K562 (cell line): ENCODE data around the gene CPNE2. TPM values are rescaled to one million over a fixed set of nuclear protein-coding genes. Genes with fewer than 3 reads are reported as not detected.
"Not testable (repeated sequence)": the region's sequence is repeated elsewhere in the genome, so short reads cannot be mapped to it uniquely, and the experiment has no call there.

Source experiments
- GTF2E2 ChIP-seq: fragments of 200-800 bp; sonication (Bioruptor generic); IDR thresholded peaks from 2 replicates; pipeline ENCODE4 v1.6.1; 2016; ENCODE audit warnings: missing genetic modification characterization, missing compliant biosample characterization
- HDAC8 ChIP-seq: fragments of 450-650 bp; IDR thresholded peaks from 2 replicates; pipeline ENCODE4 v1.6.1; 2016; ENCODE audit warnings: mild to moderate bottlenecking, missing genetic modification characterization, moderate library complexity, missing compliant biosample characterization
- PTRF ChIP-seq: fragments of 450-650 bp; IDR thresholded peaks from 2 replicates; pipeline ENCODE4 v1.6.1; 2016; ENCODE audit warnings: mild to moderate bottlenecking, missing genetic modification characterization, missing compliant biosample characterization
- TEAD2 ChIP-seq: fragments of 450-650 bp; IDR thresholded peaks from 2 replicates; pipeline ENCODE4 v1.6.1; 2016; ENCODE audit warnings: missing genetic modification characterization, control low read depth, missing compliant biosample characterization
- ZNF354B ChIP-seq: fragments of 250-450 bp; sonication (Bioruptor Pico); IDR thresholded peaks from 2 replicates; pipeline ENCODE4 v1.4.0; 2020
- ZNF41 ChIP-seq: fragments of 250-450 bp; sonication (Bioruptor Pico); conservative IDR thresholded peaks from 2 replicates; pipeline ENCODE4 v1.4.0; 2020; ENCODE audit warnings: mild to moderate bottlenecking
- ZNF668 ChIP-seq: fragments of 250-450 bp; sonication (Bioruptor Pico); IDR thresholded peaks from 2 replicates; pipeline ENCODE4 v1.8.0; 2022; ENCODE audit warnings: mild to moderate bottlenecking, inconsistent platforms
- polyA plus RNA-seq, 8 experiments: library from polyadenylated mRNA; depleted of rRNA in 4 of 8; stranded (reverse) in 5 of 8; unstranded in 3 of 8; fragments of >200 nt; fragmentation: Nextera tagmentation in 2 of 8; fragmentation: Illumina TruSeq in 1 of 8; extraction: Ambion mirVana in 2 of 8; extraction: Trizol in 1 of 8; gene quantifications; 2 replicates each; pipeline versions ENCODE4 v1.2.1 to v1.2.3, GENCODE V29; 2011 to 2014; ENCODE audit warnings: inconsistent platforms in 1 of 8, missing spikeins in 1 of 8
- total RNA-seq, 7 experiments: library from RNA; depleted of rRNA in 6 of 7; stranded (reverse); fragments of >200 nt in 6 of 7; fragmentation: Illumina TruSeq in 2 of 7; extraction: Trizol in 2 of 7; gene quantifications; 2 replicates each; pipeline versions ENCODE4 v1.2.1 to v1.2.3, GENCODE V29; 2011 to 2021; ENCODE audit warnings: low replicate concordance in 1 of 7
- TF ChIP-seq, protein P1 (sequence below), 2 experiments: fragments of 200-800 bp in 1 of 2; sonication (Bioruptor generic) in 1 of 2; sonication (generic) in 1 of 2; formaldehyde crosslinking in 1 of 2; IDR thresholded peaks in 1 of 2; conservative IDR thresholded peaks in 1 of 2; 2 replicates each; pipeline versions ENCODE4 v1.5.0 to v1.6.1; 2016 to 2020; ENCODE audit warnings: missing compliant biosample characterization in 1 of 2, missing genetic modification characterization in 1 of 2, missing genetic modification reagents in 1 of 2
- TF ChIP-seq, protein P2 (sequence below): fragments of 250-450 bp; sonication (Bioruptor Pico); IDR thresholded peaks from 2 replicates; pipeline ENCODE4 v1.4.0; 2020; ENCODE audit warnings: mild to moderate bottlenecking, moderate library complexity
- TF ChIP-seq, protein P3 (sequence below): fragments of 250-450 bp; sonication (Bioruptor Pico); IDR thresholded peaks from 2 replicates; pipeline ENCODE4 v1.4.0; 2020; ENCODE audit warnings: mild to moderate bottlenecking, moderate library complexity, borderline replicate concordance
- TF ChIP-seq, protein P4 (sequence below), 2 experiments: IDR thresholded peaks in 1 of 2; conservative IDR thresholded peaks in 1 of 2; 2 replicates each; pipeline ENCODE4 v1.6.1; 2016; ENCODE audit warnings: low read depth in 2 of 2, mild to moderate bottlenecking in 1 of 2, missing compliant biosample characterization in 1 of 2, missing genetic modification characterization in 1 of 2, moderate library complexity in 1 of 2
- TF ChIP-seq, protein P5 (sequence below): fragments of 250-450 bp; sonication (Bioruptor Pico); IDR thresholded peaks from 2 replicates; pipeline ENCODE4 v1.4.0; 2020

The CPNE2 gene
- total and polyA plus RNA-seq, 9 of the 15 experiments (the other 6 are each of a cell fraction or from before 2014, with no cell fraction given), result 3.0 to 13.9 (median 8.6) TPM

DNA sequence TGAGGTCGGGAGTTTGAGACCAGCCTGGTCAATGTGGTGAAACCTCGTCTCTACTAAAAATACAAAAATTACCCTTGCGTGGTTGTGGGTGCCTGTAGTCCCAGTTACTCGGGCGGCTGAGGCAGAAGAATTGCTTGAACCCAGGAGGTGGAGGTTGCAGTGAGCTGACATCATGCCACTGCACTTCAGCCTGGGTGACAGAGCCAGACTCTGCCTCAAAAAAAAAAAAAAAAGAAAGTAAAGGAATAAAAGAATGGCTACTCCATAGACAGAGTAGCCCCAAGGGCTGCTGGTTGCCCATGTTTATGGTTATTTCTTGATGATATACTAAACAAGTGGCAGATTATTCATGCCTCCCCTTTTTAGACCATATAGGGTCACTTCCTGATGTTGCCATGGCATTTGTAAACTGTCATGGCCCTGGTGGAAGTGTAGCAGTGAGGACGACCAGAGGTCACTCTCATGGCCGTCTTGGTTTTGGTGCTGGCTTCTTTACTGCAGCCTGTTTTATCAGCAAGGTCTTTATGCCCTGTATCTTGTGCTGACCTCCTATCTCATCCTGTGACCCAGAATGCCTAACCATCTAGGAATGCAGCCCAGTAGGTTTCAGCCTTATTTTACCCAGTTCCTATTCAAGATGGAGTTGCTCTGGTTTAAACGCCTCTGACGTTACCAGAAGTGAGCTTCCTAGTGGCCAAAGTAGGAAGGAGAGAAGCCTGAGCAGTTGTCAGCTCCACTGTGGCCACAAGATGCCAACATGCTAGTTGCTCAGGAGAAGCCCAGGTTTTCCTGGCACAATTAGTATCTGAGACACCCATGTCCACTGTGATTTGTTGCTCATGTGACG is 17.1 kb downstream of the CPNE2 start (continued):
- TF ChIP-seq, protein P1, sequence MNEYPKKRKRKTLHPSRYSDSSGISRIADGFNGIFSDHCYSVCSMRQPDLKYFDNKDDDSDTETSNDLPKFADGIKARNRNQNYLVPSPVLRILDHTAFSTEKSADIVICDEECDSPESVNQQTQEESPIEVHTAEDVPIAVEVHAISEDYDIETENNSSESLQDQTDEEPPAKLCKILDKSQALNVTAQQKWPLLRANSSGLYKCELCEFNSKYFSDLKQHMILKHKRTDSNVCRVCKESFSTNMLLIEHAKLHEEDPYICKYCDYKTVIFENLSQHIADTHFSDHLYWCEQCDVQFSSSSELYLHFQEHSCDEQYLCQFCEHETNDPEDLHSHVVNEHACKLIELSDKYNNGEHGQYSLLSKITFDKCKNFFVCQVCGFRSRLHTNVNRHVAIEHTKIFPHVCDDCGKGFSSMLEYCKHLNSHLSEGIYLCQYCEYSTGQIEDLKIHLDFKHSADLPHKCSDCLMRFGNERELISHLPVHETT (CRISPR knock-in tag; conservative IDR thresholded peaks at IDR 0.05 in 1 of 2, IDR thresholded peaks at IDR 0.05 in 1 of 2), result peak in 1 of 2 experiments; percentile 97; a peak in 2 of 4 replicates
- TF ChIP-seq ZNF354B (CRISPR knock-in tag), result peak; percentile 56; the same call in 1 of the 2 replicates
- TF ChIP-seq HDAC8, result peak; percentile 96
- 0 out of 2 replicates have a peak, but pooled peaks have one; percentile 24 for TF ChIP-seq GTF2E2 (tag)
- TF ChIP-seq, protein P2, sequence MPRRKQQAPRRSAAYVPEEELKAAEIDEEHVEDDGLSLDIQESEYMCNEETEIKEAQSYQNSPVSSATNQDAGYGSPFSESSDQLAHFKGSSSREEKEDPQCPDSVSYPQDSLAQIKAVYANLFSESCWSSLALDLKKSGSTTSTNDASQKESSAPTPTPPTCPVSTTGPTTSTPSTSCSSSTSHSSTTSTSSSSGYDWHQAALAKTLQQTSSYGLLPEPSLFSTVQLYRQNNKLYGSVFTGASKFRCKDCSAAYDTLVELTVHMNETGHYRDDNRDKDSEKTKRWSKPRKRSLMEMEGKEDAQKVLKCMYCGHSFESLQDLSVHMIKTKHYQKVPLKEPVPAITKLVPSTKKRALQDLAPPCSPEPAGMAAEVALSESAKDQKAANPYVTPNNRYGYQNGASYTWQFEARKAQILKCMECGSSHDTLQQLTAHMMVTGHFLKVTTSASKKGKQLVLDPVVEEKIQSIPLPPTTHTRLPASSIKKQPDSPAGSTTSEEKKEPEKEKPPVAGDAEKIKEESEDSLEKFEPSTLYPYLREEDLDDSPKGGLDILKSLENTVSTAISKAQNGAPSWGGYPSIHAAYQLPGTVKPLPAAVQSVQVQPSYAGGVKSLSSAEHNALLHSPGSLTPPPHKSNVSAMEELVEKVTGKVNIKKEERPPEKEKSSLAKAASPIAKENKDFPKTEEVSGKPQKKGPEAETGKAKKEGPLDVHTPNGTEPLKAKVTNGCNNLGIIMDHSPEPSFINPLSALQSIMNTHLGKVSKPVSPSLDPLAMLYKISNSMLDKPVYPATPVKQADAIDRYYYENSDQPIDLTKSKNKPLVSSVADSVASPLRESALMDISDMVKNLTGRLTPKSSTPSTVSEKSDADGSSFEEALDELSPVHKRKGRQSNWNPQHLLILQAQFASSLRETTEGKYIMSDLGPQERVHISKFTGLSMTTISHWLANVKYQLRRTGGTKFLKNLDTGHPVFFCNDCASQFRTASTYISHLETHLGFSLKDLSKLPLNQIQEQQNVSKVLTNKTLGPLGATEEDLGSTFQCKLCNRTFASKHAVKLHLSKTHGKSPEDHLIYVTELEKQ, result 0 out of 2 replicates have a peak, but pooled peaks have one; percentile 55
- peak; percentile 89 for TF ChIP-seq ZNF41 (CRISPR knock-in tag)
- TF ChIP-seq, protein P3, sequence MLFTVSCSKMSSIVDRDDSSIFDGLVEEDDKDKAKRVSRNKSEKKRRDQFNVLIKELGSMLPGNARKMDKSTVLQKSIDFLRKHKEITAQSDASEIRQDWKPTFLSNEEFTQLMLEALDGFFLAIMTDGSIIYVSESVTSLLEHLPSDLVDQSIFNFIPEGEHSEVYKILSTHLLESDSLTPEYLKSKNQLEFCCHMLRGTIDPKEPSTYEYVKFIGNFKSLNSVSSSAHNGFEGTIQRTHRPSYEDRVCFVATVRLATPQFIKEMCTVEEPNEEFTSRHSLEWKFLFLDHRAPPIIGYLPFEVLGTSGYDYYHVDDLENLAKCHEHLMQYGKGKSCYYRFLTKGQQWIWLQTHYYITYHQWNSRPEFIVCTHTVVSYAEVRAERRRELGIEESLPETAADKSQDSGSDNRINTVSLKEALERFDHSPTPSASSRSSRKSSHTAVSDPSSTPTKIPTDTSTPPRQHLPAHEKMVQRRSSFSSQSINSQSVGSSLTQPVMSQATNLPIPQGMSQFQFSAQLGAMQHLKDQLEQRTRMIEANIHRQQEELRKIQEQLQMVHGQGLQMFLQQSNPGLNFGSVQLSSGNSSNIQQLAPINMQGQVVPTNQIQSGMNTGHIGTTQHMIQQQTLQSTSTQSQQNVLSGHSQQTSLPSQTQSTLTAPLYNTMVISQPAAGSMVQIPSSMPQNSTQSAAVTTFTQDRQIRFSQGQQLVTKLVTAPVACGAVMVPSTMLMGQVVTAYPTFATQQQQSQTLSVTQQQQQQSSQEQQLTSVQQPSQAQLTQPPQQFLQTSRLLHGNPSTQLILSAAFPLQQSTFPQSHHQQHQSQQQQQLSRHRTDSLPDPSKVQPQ (CRISPR knock-in tag), result peak; percentile 29; the same call in 1 of the 2 replicates
- peak; percentile 84 for TF ChIP-seq TEAD2 (tag)
- peak; percentile 82 for TF ChIP-seq PTRF (tag)
- TF ChIP-seq ZNF668 (CRISPR knock-in tag), result 0 out of 2 replicates have a peak, but pooled peaks have one; percentile 51
- TF ChIP-seq, protein P4, sequence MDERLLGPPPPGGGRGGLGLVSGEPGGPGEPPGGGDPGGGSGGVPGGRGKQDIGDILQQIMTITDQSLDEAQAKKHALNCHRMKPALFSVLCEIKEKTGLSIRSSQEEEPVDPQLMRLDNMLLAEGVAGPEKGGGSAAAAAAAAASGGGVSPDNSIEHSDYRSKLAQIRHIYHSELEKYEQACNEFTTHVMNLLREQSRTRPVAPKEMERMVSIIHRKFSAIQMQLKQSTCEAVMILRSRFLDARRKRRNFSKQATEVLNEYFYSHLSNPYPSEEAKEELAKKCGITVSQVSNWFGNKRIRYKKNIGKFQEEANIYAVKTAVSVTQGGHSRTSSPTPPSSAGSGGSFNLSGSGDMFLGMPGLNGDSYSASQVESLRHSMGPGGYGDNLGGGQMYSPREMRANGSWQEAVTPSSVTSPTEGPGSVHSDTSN (CRISPR knock-in tag; IDR thresholded peaks at IDR 0.05; ENCODE audit: low read depth), result not testable (repeated sequence)
- TF ChIP-seq, protein P4 (tag; conservative IDR thresholded peaks at IDR 0.05; ENCODE audit: low read depth), result peak; percentile 44; the same call in 1 of the 2 replicates
- TF ChIP-seq, protein P5, sequence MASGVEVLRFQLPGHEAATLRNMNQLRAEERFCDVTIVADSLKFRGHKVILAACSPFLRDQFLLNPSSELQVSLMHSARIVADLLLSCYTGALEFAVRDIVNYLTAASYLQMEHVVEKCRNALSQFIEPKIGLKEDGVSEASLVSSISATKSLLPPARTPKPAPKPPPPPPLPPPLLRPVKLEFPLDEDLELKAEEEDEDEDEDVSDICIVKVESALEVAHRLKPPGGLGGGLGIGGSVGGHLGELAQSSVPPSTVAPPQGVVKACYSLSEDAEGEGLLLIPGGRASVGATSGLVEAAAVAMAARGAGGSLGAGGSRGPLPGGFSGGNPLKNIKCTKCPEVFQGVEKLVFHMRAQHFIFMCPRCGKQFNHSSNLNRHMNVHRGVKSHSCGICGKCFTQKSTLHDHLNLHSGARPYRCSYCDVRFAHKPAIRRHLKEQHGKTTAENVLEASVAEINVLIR (CRISPR knock-in tag), result peak; percentile 44; the same call in 1 of the 2 replicates
